ENCODE results near the gene APBB1. TPM values are rescaled to one million over a fixed set of nuclear protein-coding genes. Genes with fewer than 3 reads are reported as not detected.
A peak's percentile ranks its signal among the peaks of the same experiment; 100 is the strongest.

Gene APBB1
- total and polyA plus RNA-seq, 9 of the 15 experiments (the other 6 are each of a cell fraction or from before 2014, with no cell fraction given), result 0.04 to 0.73 (median 0.40) TPM

DNA sequence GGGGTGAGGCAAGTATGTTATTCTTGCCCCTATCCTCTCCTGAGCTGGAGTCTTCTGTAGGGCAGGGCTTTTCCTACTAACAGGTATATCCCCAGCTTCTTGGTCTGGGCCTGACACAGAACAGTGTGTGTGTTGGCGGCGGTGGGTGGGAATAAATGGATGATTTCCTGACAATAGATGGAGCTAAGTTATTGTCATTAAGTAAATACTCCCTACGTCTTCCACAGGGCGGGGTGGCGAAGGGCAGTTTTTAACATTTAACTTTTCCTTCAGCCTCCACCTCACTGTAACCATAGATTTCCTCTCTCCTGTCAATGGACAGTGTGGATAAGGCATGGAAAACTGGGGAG is 40.3 kb downstream of the APBB1 start:
- in situ Hi-C loops (cut with MboI) (loop anchor here (5.0 kb wide), 1 partner anchor 64 kb away; the partner anchor contains the start of gene HPX), intact Hi-C loops (cut with micrococcal nuclease) (loop anchor here (5.0 to 10.0 kb wide), 2 partner anchors 256 to 379 kb away; no protein-coding TSS in a partner anchor)
- Histone ChIP-seq H3K4me2 (ENCODE audit: insufficient read depth, low read length) (no peak overlapping the region; the same call in 1 of the 2 replicates), H3K4me1 (replicated peaks in 1 of 2; ENCODE audit: control insufficient read depth in 2 of 2, insufficient read depth in 2 of 2, low read length in 2 of 2) (peaks cover 0 to 6% of the 10 kb centered on the region in 2 experiments; a peak in 2 of 5 replicates), H4K20me1 (replicated peaks; ENCODE audit: control insufficient read depth, insufficient read depth, low read length) (no peaks in the 10 kb centered on the region), H3K9ac (ENCODE audit: insufficient read depth in 1 of 2, low read depth in 2 of 2, low read length in 2 of 2) (0 out of 4 replicates have a peak overlapping the region, but pooled peaks of 1 of the 2 experiments have one; percentile 45), H2AFZ (ENCODE audit: low read depth, low read length) (no peak overlapping the region), H3K9me1 (ENCODE audit: control insufficient read depth, insufficient read depth, low read length) (no peaks in the 10 kb centered on the region), H3K27ac (ENCODE audit: extremely low read depth, low read depth, low read length) (no peak overlapping the region), H3K4me3 (no peak overlapping the region), H3K27me3 (ENCODE audit: control insufficient read depth in 2 of 2, insufficient read depth in 2 of 2, low read length in 2 of 2) (peaks cover 15 to 23% of the 10 kb centered on the region in 2 experiments; a peak in 3 of 5 replicates), H3K9me3 (replicated peaks; ENCODE audit: control insufficient read depth, insufficient read depth, low read depth, low read length) (no peaks in the 10 kb centered on the region), H3K36me3 (ENCODE audit: control insufficient read depth, insufficient read depth, low read length) (no peaks in the 10 kb centered on the region), H3K79me2 (ENCODE audit: control insufficient read depth, insufficient read depth, low read length) (no peaks in the 10 kb centered on the region)
- BruUV-seq (replicated peaks), result no TSS peak
- ATAC-seq, result no peak
- FAIRE-seq, result no peak
- ChIA-PET POLR2A (interaction anchor here (0.7 to 1.9 kb wide), 10 partner anchors 10 to 127 kb away, joined by 3 to 9 read pairs (median 4); partner anchors contain the start of gene SMPD1), CTCF (ENCODE audit: low intra/inter-chr PET ratio) (interaction anchor here (1.1 to 3.2 kb wide), 5 partner anchors 65 to 378 kb away, joined by 3 to 21 read pairs (median 12); no protein-coding TSS in a partner anchor)
- DNase-seq (ENCODE audit: extremely low read depth in 1 of 4, low spot score in 3 of 4), result no peak
- 29% methylated on average over 5 of the region's 5 CpGs for WGBS (ENCODE audit: insufficient coverage, low coverage, missing lambda C conversion rate)
- TF ChIP-seq ZNF146 (CRISPR knock-in tag; IDR thresholded peaks at IDR 0.05; ENCODE audit: unreplicated experiment) (no peak), CTBP1 (IDR thresholded peaks at IDR 0.05; ENCODE audit: borderline replicate concordance) (no peak), SFPQ (IDR thresholded peaks at IDR 0.05; ENCODE audit: low read depth, low read length) (no peak), BRD4 (IDR thresholded peaks at IDR 0.05) (no peak), SAFB2 (IDR thresholded peaks at IDR 0.05; ENCODE audit: borderline replicate concordance, low read depth, low read length, severe bottlenecking) (no peak), POLR2AphosphoS2 (IDR thresholded peaks at IDR 0.05; ENCODE audit: low read length) (no peak), NFIX (CRISPR knock-in tag; IDR thresholded peaks at IDR 0.05; ENCODE audit: low read depth) (no peak), CSDE1 (IDR thresholded peaks at IDR 0.05) (no peak), PKNOX1 (IDR thresholded peaks at IDR 0.05) (no peak), GTF2E2 (tag; IDR thresholded peaks at IDR 0.05) (no peak), ZNF184 (CRISPR knock-in tag; IDR thresholded peaks at IDR 0.05) (no peak), NR2C1 (IDR thresholded peaks at IDR 0.05) (no peak), NR2C1 (tag; IDR thresholded peaks at IDR 0.05) (no peak), ZNF124 (CRISPR knock-in tag; IDR thresholded peaks at IDR 0.05) (no peak), BRD9 (IDR thresholded peaks at IDR 0.05; ENCODE audit: low read depth, partially characterized antibody) (no peak)
- TF ChIP-seq, protein P1, sequence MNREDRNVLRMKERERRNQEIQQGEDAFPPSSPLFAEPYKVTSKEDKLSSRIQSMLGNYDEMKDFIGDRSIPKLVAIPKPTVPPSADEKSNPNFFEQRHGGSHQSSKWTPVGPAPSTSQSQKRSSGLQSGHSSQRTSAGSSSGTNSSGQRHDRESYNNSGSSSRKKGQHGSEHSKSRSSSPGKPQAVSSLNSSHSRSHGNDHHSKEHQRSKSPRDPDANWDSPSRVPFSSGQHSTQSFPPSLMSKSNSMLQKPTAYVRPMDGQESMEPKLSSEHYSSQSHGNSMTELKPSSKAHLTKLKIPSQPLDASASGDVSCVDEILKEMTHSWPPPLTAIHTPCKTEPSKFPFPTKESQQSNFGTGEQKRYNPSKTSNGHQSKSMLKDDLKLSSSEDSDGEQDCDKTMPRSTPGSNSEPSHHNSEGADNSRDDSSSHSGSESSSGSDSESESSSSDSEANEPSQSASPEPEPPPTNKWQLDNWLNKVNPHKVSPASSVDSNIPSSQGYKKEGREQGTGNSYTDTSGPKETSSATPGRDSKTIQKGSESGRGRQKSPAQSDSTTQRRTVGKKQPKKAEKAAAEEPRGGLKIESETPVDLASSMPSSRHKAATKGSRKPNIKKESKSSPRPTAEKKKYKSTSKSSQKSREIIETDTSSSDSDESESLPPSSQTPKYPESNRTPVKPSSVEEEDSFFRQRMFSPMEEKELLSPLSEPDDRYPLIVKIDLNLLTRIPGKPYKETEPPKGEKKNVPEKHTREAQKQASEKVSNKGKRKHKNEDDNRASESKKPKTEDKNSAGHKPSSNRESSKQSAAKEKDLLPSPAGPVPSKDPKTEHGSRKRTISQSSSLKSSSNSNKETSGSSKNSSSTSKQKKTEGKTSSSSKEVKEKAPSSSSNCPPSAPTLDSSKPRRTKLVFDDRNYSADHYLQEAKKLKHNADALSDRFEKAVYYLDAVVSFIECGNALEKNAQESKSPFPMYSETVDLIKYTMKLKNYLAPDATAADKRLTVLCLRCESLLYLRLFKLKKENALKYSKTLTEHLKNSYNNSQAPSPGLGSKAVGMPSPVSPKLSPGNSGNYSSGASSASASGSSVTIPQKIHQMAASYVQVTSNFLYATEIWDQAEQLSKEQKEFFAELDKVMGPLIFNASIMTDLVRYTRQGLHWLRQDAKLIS (CRISPR knock-in tag; IDR thresholded peaks at IDR 0.05), result no peak

Data from K562 (cell line).